Mononuclear cell (primary cell): ENCODE results near the gene BTG2. TPM values are rescaled to one million over a fixed set of nuclear protein-coding genes. Genes with fewer than 3 reads are reported as not detected.
A peak's percentile ranks its signal among the peaks of the same experiment; 100 is the strongest.

Experiments used
- H3K27me3 ChIP-seq: 2 replicates; pipeline ENCODE4 v1.6.0; 2011; ENCODE audit warnings: low read length, control low read depth; ENCODE audit not compliant: insufficient read depth
- H3K4me1 ChIP-seq: 2 replicates; pipeline ENCODE4 v1.5.1; 2011; ENCODE audit warnings: mild to moderate bottlenecking, low read length, control low read depth; ENCODE audit not compliant: insufficient read depth
- H3K4me3 ChIP-seq: 2 replicates; pipeline ENCODE4 v1.5.1; 2011; ENCODE audit warnings: mild to moderate bottlenecking, low read length, moderate library complexity
- H3K9me3 ChIP-seq: 2 replicates; pipeline ENCODE4 v1.5.1; 2011; ENCODE audit warnings: low read depth, mild to moderate bottlenecking, control low read depth, low read length
- total RNA-seq: library from RNA; depleted of rRNA; stranded (reverse); fragments of >200 nt; gene quantifications from one replicate; pipeline ENCODE4 v1.2.3, GENCODE V29; 2012

The BTG2 gene
- total RNA-seq, 1 donor, result 842 TPM

- H3K9me3 ChIP-seq, result no peaks in the 10 kb centered on the region
- peaks cover 83% of the 10 kb centered on the region for H3K4me1 ChIP-seq
- no peaks in the 10 kb centered on the region for H3K27me3 ChIP-seq
- H3K4me3 ChIP-seq, result no peak overlapping the region
Measured at GRCh38 chr1:203284411-203285123, 20.8 kb upstream of the BTG2 start.

GRCh38 chr1:203286161-203286984, 18.9 kb upstream of the BTG2 start:
- Histone ChIP-seq H3K9me3 (no peaks in the 10 kb centered on the region), H3K27me3 (no peaks in the 10 kb centered on the region), H3K4me3 (no peak overlapping the region), H3K4me1 (peaks cover 97% of the 10 kb centered on the region)

- H3K4me1 ChIP-seq, result peaks cover 94% of the 10 kb centered on the region
Measured at GRCh38 chr1:203287109-203287893, 18.0 kb upstream of the BTG2 start.

GRCh38 chr1:203287898-203288297, 17.4 kb upstream of the BTG2 start:
- Histone ChIP-seq H3K4me3 (no peak overlapping the region), H3K9me3 (no peaks in the 10 kb centered on the region), H3K27me3 (no peaks in the 10 kb centered on the region), H3K4me1 (peaks cover 88% of the 10 kb centered on the region)

More at GRCh38 chr1:203287109-203287893, 18.0 kb upstream of the BTG2 start:
- peak overlapping the region; percentile 3 for H3K4me3 ChIP-seq
- H3K9me3 ChIP-seq, result no peaks in the 10 kb centered on the region
- H3K27me3 ChIP-seq, result no peaks in the 10 kb centered on the region

GRCh38 chr1:203288400-203288799, 16.9 kb upstream of the BTG2 start:
- Histone ChIP-seq H3K9me3 (no peaks in the 10 kb centered on the region), H3K4me1 (peaks cover 85% of the 10 kb centered on the region), H3K27me3 (no peaks in the 10 kb centered on the region), H3K4me3 (no peak overlapping the region)

GRCh38 chr1:203289281-203289981, 15.9 kb upstream of the BTG2 start:
- H3K4me1 ChIP-seq, result peaks cover 75% of the 10 kb centered on the region
- no peaks in the 10 kb centered on the region for H3K9me3 ChIP-seq
- no peaks in the 10 kb centered on the region for H3K27me3 ChIP-seq
- peak overlapping the region; percentile 26 for H3K4me3 ChIP-seq

- no peaks in the 10 kb centered on the region for H3K9me3 ChIP-seq
- H3K4me3 ChIP-seq, result peak overlapping the region; percentile 26
- no peaks in the 10 kb centered on the region for H3K27me3 ChIP-seq
- peaks cover 70% of the 10 kb centered on the region for H3K4me1 ChIP-seq
Measured at GRCh38 chr1:203289982-203290260, 15.4 kb upstream of the BTG2 start.

GRCh38 chr1:203290261-203291089, 14.8 kb upstream of the BTG2 start:
- Histone ChIP-seq H3K4me3 (peak overlapping the region; percentile 26), H3K27me3 (no peaks in the 10 kb centered on the region), H3K9me3 (no peaks in the 10 kb centered on the region), H3K4me1 (peaks cover 67% of the 10 kb centered on the region)

- Histone ChIP-seq H3K9me3 (no peaks in the 10 kb centered on the region), H3K4me1 (peaks cover 67% of the 10 kb centered on the region), H3K4me3 (no peak overlapping the region), H3K27me3 (no peaks in the 10 kb centered on the region)
Measured at GRCh38 chr1:203291201-203292096, 13.9 kb upstream of the BTG2 start.

GRCh38 chr1:203295796-203296195, 9.5 kb upstream of the BTG2 start:
- H3K4me3 ChIP-seq, result no peak overlapping the region
- no peaks in the 10 kb centered on the region for H3K9me3 ChIP-seq
- H3K4me1 ChIP-seq, result peaks cover 48% of the 10 kb centered on the region
- H3K27me3 ChIP-seq, result no peaks in the 10 kb centered on the region

- peaks cover 48% of the 10 kb centered on the region for H3K4me1 ChIP-seq
- no peaks in the 10 kb centered on the region for H3K9me3 ChIP-seq
- H3K27me3 ChIP-seq, result no peaks in the 10 kb centered on the region
- H3K4me3 ChIP-seq, result no peak overlapping the region
Measured at GRCh38 chr1:203296460-203297073, 8.8 kb upstream of the BTG2 start.

GRCh38 chr1:203299169-203299568, 6.2 kb upstream of the BTG2 start:
- Histone ChIP-seq H3K4me1 (peaks cover 67% of the 10 kb centered on the region), H3K4me3 (no peak overlapping the region), H3K9me3 (no peaks in the 10 kb centered on the region), H3K27me3 (no peaks in the 10 kb centered on the region)
